IPS-18a (cell line): Measurements from ENCODE around the gene IFITM10.

Experiments
- H3K27ac ChIP-seq: one replicate; pipeline ENCODE4 v1.5.1; 2013; ENCODE audit warnings: low read length
- H3K27me3 ChIP-seq: one replicate; pipeline ENCODE4 v1.6.1; 2013; ENCODE audit warnings: mild to moderate bottlenecking, low read length; ENCODE audit not compliant: control insufficient read depth, insufficient read depth
- H3K36me3 ChIP-seq: one replicate; pipeline ENCODE4 v1.6.1; 2013; ENCODE audit warnings: low read depth, low read length; ENCODE audit not compliant: control insufficient read depth
- H3K4me1 ChIP-seq: one replicate; pipeline ENCODE4 v1.6.1; 2013; ENCODE audit warnings: low read depth, low read length; ENCODE audit not compliant: control insufficient read depth
- H3K4me3 ChIP-seq: one replicate; pipeline ENCODE4 v1.5.1; 2013; ENCODE audit warnings: low read length
- H3K9ac ChIP-seq: one replicate; pipeline ENCODE4 v1.6.1; 2013; ENCODE audit warnings: mild to moderate bottlenecking, low read length, moderate library complexity
- H3K9me3 ChIP-seq: one replicate; pipeline ENCODE4 v1.6.1; 2013; ENCODE audit warnings: low read depth, low read length; ENCODE audit not compliant: control insufficient read depth

Gene IFITM10

DNA sequence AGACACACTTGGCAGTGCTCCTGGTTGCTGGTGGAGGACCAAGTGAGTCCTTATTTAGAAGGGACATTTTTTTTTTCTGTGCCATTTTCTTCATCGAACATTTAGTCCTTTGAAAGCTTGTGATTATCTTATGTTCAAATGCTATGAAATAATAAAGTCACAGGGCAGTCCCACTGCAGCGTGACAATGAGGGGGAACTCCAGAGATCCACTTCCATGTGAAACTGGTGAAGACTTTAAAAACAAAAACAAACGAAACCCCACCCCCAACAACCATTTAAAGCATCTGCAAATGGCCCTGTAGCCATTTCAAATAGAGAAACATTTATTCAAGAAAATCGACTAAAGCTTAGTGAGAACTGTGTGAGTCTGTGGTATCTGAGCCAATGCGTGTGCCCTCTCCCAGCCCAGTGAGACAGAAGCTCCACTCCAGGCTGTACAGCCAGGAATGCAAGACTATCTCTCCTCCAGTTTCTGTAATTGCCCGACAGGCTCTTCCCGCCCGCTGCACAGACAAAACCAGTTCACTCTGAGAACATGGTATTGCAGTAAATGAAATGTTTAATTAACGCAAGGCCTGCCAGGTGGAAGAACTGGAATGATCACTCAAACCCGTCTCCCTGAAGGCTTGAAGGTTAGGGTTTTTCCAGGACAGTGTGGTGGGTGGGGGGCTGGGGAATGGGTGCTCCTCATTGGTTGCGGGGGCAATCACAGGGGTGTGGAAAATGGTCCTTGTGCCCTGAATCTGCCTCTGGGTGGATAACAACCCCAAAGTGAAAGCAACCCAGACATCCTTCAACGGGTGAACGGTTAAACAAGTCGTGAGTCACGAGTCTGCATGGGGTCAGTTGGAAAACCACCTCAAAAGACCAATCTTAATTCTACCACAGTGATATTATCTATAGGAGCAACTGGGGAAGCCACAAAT is 45.0 kb downstream of the IFITM10 start:
- Histone ChIP-seq H3K4me3 (no peak overlapping the region), H3K27me3 (peaks cover 5% of the 10 kb centered on the region), H3K4me1 (peaks cover 6% of the 10 kb centered on the region), H3K36me3 (no peaks in the 10 kb centered on the region), H3K9me3 (peaks cover 7% of the 10 kb centered on the region), H3K27ac (no peak overlapping the region), H3K9ac (no peak overlapping the region)

DNA sequence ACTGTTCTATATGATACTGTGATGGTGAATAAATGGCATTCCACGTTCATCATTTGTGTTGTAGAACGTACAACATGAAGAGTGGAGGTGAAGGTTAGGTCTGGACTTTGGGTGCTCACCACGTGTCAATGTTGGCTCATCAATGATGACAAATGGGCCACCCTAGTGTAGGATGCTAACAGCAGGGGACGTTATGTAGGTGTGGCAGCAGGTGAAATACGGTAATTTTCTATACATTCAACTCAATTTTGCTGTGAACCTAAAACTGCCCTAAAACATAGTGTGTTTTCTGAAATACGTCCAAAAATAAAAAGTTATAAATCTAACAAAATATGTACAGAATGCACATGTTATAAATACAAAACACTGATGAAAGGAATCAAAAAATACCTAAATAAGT is 47.2 kb downstream of the IFITM10 start:
- Histone ChIP-seq H3K4me3 (no peak overlapping the region), H3K27ac (no peak overlapping the region), H3K36me3 (no peaks in the 10 kb centered on the region), H3K27me3 (peaks cover 5% of the 10 kb centered on the region), H3K9me3 (peaks cover 7% of the 10 kb centered on the region), H3K4me1 (peaks cover 6% of the 10 kb centered on the region), H3K9ac (no peak overlapping the region)

DNA sequence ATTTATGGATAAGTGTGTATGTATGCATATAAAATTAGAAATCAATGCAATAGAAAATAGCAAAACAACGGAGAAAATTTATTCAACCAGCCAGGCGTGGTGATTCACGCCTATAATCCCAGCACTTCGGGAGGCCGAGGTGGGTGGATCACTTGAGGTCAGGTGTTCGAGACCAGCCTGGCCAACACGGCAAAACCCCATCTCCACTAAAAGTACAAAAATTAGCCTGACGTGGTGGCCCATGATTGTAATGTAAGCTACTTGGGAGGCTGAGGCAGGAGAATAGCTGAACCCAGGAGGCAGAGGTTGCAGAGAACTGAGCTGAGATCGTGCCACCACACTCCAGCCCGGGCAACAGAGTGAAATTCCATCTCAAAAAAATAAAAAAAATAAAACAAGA is 47.9 kb downstream of the IFITM10 start:
- H3K27me3 ChIP-seq, result peaks cover 4% of the 10 kb centered on the region
- peaks cover 7% of the 10 kb centered on the region for H3K9me3 ChIP-seq
- H3K4me3 ChIP-seq, result no peak overlapping the region
- H3K36me3 ChIP-seq, result no peaks in the 10 kb centered on the region
- H3K27ac ChIP-seq, result no peak overlapping the region
- H3K4me1 ChIP-seq, result peaks cover 6% of the 10 kb centered on the region
- H3K9ac ChIP-seq, result no peak overlapping the region

DNA sequence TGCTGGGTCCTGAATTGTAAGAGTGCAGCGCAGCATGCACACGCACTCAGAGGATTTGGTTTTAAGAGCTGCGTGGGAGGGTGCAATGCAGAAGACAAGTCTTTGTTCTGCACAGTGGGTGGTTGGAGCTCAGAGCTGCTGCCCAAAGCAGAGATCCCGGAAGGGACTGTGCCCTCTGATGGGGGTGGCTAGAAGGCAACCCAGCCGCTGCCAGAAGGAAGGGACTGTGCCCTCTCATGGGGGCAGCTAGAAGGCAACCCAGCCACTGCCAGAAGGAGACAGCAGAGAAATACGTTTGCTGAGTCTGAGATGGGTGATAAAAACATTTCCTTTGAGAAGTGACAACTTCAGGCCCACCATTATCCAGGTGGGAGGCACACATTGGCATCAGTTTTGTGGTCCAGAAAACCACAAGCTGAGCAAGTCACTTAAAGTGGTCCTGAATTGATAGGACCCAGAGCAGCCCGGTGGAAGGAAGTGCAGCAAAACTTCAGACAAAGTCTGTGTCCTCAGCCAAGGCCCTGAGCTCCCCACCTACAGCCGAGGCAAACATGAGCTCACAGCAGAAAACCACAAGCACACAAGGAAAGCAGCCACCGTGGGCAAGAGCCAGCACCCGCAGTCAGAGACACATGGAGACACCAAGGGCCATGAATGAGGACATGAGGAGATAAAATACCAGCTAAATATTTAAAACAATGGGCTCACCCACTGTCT is 49.1 kb downstream of the IFITM10 start:
- H3K4me3 ChIP-seq, result no peak overlapping the region
- H3K4me1 ChIP-seq, result peaks cover 6% of the 10 kb centered on the region
- H3K27me3 ChIP-seq, result no peaks in the 10 kb centered on the region
- no peak overlapping the region for H3K9ac ChIP-seq
- no peaks in the 10 kb centered on the region for H3K36me3 ChIP-seq
- no peak overlapping the region for H3K27ac ChIP-seq
- peaks cover 5% of the 10 kb centered on the region for H3K9me3 ChIP-seq

DNA sequence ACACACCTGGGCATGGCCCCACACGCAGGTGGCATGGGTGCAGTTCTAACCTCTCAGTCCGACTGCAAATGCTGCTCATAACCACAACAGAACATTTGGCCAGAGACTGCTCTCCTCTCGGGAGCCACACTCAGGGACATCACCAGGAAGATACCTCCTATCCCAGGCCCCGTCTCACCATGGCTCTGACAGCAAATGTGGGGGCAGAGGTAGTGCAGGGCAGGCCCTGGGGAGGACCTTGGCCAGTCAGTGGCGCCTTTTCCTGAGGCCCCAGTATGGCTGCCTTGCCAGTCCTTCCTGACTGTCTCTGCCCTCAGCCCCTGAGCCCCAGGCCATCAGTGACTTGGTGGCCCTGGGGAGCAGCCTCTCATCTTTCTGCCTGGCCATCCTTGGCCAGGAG is 50.6 kb downstream of the IFITM10 start:
- Histone ChIP-seq H3K4me1 (peaks cover 6% of the 10 kb centered on the region), H3K27ac (no peak overlapping the region), H3K9ac (no peak overlapping the region), H3K27me3 (no peaks in the 10 kb centered on the region), H3K4me3 (no peak overlapping the region), H3K9me3 (no peaks in the 10 kb centered on the region), H3K36me3 (no peaks in the 10 kb centered on the region)

DNA sequence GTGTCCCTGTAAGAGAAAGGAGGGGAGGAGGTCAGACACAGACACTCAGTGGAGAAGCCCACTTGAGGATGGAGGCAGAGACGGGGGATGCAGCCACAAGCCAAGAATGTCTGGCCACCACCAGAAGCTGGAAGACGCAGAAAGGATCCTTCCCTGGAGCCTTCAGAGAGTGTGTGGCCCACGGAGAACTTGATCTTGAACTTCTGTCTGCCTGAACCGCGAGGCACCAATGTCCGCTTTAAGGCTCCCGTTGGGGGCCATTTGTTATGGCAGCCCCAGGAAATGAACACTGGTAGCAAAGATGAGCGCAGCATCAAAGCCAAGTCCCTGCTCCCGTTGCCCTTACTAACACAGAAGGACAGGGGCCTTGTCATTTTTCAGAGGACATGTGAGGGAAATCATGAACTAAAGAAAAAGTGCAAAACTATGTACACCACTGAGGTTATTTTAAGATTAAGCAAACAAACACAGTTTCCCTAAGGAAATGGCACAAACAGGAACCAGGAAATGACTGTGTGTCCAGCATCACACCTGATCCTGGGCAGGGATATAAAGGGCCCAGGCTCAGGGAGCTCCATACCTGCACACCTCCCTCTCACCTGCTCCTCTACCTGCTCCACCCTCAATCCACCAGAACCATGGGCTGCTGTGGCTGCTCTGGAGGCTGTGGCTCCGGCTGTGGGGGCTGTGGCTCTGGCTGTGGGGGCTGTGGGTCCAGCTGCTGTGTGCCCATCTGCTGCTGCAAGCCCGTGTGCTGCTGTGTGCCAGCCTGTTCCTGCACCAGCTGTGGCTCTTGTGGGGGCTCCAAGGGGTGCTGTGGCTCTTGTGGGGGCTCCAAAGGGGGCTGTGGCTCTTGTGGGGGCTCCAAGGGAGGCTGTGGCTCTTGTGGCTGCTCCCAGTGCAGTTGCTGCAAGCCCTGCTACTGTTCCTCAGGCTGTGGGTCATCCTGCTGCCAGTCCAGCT is 53.5 kb downstream of the IFITM10 start, which contains the start of gene KRTAP5-6:
TSS of gene KRTAP5-6 (plus strand) at position 588 of the 963 bp plus-strand sequence. CDS start at position 639, 51 bp downstream.
- Histone ChIP-seq H3K4me1 (peaks cover 11% of the 10 kb centered on the region), H3K9me3 (no peaks in the 10 kb centered on the region), H3K9ac (no peak within 1 kb of the TSS), H3K4me3 (no peak within 1 kb of the TSS), H3K27me3 (no peaks in the 10 kb centered on the region), H3K36me3 (no peaks in the 10 kb centered on the region), H3K27ac (no peak within 1 kb of the TSS)

DNA sequence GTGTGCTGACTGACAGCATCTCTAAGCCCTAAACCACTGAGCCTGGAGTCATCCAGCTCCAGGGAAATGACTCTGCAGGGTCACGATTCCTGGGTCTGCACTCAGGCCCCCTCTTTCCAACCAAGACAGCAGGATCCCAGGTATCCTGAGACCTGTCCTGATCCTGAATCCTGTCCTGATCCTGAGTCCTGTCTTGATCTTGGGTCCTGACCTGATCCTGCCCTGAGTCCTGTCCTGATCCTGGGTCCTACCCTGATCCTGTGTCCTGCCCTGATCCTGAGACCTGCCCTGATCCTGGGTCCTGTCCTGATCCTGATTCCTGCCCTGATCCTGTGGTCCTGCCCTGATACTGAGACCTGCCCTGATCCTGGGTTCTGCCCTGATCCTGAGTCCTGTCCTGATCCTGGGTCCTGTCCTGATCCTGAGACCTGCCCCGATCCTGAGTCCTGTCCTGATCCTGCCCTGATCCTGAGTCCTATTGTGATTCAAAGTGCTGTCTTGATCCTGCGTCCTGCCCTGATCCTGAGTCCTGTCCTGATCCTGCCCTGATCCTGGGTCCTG is 54.8 kb downstream of the IFITM10 start:
- Histone ChIP-seq H3K27ac (no peak overlapping the region), H3K27me3 (no peaks in the 10 kb centered on the region), H3K4me1 (peaks cover 5% of the 10 kb centered on the region), H3K4me3 (no peak overlapping the region), H3K36me3 (no peaks in the 10 kb centered on the region), H3K9ac (no peak overlapping the region), H3K9me3 (no peaks in the 10 kb centered on the region)

DNA sequence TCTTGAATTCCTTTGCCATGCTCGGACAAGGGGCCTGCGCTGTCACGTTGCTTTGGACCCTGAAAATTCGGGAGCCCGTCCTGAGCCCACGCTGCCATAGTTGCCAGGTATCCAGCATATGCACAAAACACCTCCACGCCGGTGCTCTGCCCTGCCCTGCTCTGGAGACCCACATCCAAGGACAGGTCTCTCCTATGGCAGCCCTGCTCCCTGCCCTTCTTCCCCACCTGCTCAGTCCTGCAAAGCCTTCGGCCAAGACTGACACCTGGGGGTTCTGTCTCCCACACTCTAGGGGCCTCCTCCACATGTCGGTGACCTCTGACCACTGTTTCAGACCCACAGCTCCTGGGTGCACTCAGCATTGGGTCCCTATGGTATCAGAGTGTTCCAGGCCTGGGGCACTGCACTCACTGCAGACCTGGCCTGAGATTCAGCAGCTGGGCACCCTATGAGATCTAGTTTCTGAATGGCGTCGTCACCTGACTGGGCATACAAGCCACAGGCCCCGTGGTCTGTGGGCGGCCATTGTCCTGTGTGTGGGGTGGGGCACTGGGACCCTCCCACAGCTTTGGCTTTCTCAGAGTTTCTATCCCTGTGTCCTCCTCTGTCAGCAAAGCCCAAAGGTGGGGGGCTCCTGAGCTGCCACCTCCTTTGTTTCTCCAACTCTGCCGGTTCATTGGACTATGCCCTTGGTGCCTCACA is 55.4 kb downstream of the IFITM10 start:
- Histone ChIP-seq H3K9me3 (no peaks in the 10 kb centered on the region), H3K36me3 (no peaks in the 10 kb centered on the region), H3K27me3 (no peaks in the 10 kb centered on the region), H3K27ac (no peak overlapping the region), H3K4me3 (no peak overlapping the region), H3K9ac (no peak overlapping the region), H3K4me1 (peaks cover 5% of the 10 kb centered on the region)

DNA sequence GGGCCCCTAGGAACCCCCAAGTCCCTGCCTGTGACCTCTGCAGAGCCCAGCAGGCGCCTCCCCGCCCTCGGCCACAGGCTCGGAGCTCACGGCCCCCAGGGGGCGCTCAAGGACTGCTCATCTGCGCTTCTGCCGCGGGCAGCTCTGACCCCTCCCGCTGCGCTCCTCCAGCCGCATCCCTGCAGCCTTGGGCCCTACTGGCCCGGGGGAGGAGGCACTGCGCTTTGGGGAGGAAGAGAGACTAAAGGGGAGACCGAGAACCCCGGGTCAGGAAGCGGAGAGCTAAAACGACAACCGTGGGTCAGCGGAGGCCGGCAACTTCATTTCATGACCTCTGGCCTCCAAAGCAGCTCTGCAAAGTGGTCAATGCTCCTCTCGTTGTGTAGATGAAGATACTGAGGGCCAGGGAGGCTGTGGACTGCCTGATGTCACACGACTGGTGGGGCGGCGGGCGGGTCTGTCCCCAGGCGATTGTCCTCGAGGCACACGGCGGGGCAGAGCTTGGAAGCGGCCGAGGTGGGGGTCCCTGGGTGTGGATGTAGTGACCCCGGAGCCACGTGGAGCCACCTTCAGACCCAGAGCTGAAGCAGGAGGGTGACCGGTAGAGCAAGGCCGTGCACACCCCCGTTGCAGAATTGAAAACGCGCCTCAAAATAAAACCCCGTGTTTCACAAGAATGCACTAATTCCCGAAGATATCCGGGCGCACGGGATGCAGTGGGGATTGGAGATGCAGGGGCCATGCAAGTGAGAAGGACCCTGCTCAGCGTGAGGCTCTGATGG is 56.1 kb downstream of the IFITM10 start:
- Histone ChIP-seq H3K9me3 (no peaks in the 10 kb centered on the region), H3K9ac (no peak overlapping the region), H3K4me3 (peak overlapping the region; percentile 68), H3K27me3 (no peaks in the 10 kb centered on the region), H3K36me3 (no peaks in the 10 kb centered on the region), H3K27ac (no peak overlapping the region), H3K4me1 (peaks cover 5% of the 10 kb centered on the region)
